GM10266 (cell line): ENCODE data around the gene SRGAP3.

Experiments used
- DNase-seq: peaks from one replicate; pipeline ENCODE4 v3.0.0; 2012; ENCODE audit errors: extremely low spot score
- CTCF ChIP-seq: IDR thresholded peaks from 2 replicates; pipeline ENCODE4 v1.5.1; 2012; ENCODE audit warnings: mild to moderate bottlenecking, low read depth; ENCODE audit not compliant: control insufficient read depth, insufficient read depth; ENCODE audit errors: missing control alignments

The SRGAP3 gene

GRCh38 chr3:8932507-8932906 lies 316.9 kb downstream of the SRGAP3 start:
- TF ChIP-seq CTCF: no peak
- no peak for DNase-seq

GRCh38 chr3:8931342-8931741 lies 318.1 kb downstream of the SRGAP3 start:
- DNase-seq: no peak
- no peak for TF ChIP-seq CTCF
